DOHH2 (cell line): ENCODE measurements around the gene GTSE1.

Experiments used
- H3F3A ChIP-seq: fragments of 200-600 bp; sonication (generic), shearing (Covaris generic); 2 replicates; pipeline ENCODE4 v1.6.0; 2016; ENCODE audit warnings: antibody characterized with exemption, mild to moderate bottlenecking; ENCODE audit not compliant: control insufficient read depth, insufficient read depth
- H3K27ac ChIP-seq: fragments of 200-600 bp; sonication (generic); 2 replicates; pipeline ENCODE4 v1.5.1; 2014; ENCODE audit warnings: low read depth, mild to moderate bottlenecking, low read length, moderate library complexity
- H3K27me3 ChIP-seq: fragments of 200-600 bp; sonication (generic); 2 replicates; pipeline ENCODE4 v1.6.1; 2014; ENCODE audit warnings: mild to moderate bottlenecking, low read length, mixed read lengths; ENCODE audit not compliant: control insufficient read depth
- H3K36me3 ChIP-seq: fragments of 200-600 bp; sonication (generic); 2 replicates; pipeline ENCODE4 v1.6.1; 2014; ENCODE audit warnings: mild to moderate bottlenecking, low read length, moderate library complexity, mixed read lengths; ENCODE audit not compliant: control insufficient read depth
- H3K4me1 ChIP-seq: fragments of 200-600 bp; sonication (generic); 2 replicates; pipeline ENCODE4 v1.6.1; 2014; ENCODE audit warnings: mild to moderate bottlenecking, low read length, mixed read lengths; ENCODE audit not compliant: control insufficient read depth
- H3K4me2 ChIP-seq: fragments of 200-600 bp; sonication (generic); 2 replicates; pipeline ENCODE4 v1.6.0; 2014; ENCODE audit warnings: mild to moderate bottlenecking, low read length, moderate library complexity
- H3K4me3 ChIP-seq: fragments of 200-600 bp; sonication (generic); 2 replicates; pipeline ENCODE4 v1.5.1; 2014; ENCODE audit warnings: mild to moderate bottlenecking, low read length, mixed read lengths
- H3K79me2 ChIP-seq: fragments of 200-600 bp; sonication (generic); 2 replicates; pipeline ENCODE4 v1.6.1; 2014; ENCODE audit warnings: mild to moderate bottlenecking, low read length, mixed read lengths; ENCODE audit not compliant: control insufficient read depth
- H3K9me2 ChIP-seq: fragments of 200-600 bp; sonication (generic); replicated peaks from 2 replicates; pipeline ENCODE4 v1.6.1; 2014; ENCODE audit warnings: mild to moderate bottlenecking, low read length, mixed read lengths; ENCODE audit not compliant: control insufficient read depth
- H3K9me3 ChIP-seq: fragments of 200-600 bp; sonication (generic); 2 replicates; pipeline ENCODE4 v1.6.1; 2014; ENCODE audit warnings: antibody characterized with exemption, low read length, mixed read lengths; ENCODE audit not compliant: control insufficient read depth, insufficient read depth
- H4K20me1 ChIP-seq: fragments of 200-600 bp; sonication (generic); 2 replicates; pipeline ENCODE4 v1.6.0; 2014; ENCODE audit warnings: low read depth, mild to moderate bottlenecking, antibody characterized with exemption, low read length, moderate library complexity; ENCODE audit not compliant: control insufficient read depth, insufficient read depth
- EZH2phosphoT487 ChIP-seq: fragments of 200-600 bp; sonication (generic); IDR thresholded peaks from 2 replicates; pipeline ENCODE4 v1.6.1; 2017; ENCODE audit warnings: borderline replicate concordance, mild to moderate bottlenecking, antibody characterized with exemption, low read length, moderate library complexity, mixed read lengths
- TF ChIP-seq, protein P1 (sequence below): fragments of 200-600 bp; sonication (generic); IDR thresholded peaks from one replicate; pipeline ENCODE4 v1.5.1; 2014; ENCODE audit warnings: antibody characterized with exemption, mild to moderate bottlenecking, low read depth, low read length; ENCODE audit not compliant: poor library complexity, severe bottlenecking

The GTSE1 gene

DNA sequence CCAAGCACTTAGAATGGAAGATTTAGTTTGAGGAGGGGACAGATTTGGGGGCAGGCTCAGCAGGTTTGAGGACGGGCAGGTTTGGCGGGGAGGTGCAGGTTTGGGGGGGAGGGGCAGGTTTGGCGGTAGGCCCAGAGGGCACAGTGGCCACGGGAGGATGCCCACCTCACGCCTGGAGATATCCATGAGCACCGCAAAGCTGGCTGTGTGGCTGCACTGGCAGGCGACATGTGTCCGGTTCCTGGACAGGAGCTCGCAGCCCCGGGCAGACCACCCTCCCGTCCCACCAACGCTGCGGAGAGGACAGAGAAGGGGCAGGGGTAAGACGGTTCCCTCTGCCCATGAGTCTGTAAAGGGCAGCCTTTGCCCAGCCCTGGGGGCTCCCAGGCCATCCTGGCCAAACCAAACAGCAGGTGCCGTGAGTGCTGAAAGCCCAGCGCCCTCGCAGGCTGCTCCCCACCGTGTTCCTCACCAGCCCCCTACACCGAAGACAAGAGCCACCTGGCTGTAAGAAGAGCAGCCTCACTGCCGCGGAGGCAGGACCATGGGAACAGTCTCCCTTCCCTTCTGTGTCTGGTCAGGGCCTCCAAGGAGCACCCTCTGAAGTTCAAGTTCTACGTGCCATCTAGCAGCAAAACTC is 81.9 kb downstream of the GTSE1 start:
- H3K27ac ChIP-seq, result no peak overlapping the region
- TF ChIP-seq, protein P1, sequence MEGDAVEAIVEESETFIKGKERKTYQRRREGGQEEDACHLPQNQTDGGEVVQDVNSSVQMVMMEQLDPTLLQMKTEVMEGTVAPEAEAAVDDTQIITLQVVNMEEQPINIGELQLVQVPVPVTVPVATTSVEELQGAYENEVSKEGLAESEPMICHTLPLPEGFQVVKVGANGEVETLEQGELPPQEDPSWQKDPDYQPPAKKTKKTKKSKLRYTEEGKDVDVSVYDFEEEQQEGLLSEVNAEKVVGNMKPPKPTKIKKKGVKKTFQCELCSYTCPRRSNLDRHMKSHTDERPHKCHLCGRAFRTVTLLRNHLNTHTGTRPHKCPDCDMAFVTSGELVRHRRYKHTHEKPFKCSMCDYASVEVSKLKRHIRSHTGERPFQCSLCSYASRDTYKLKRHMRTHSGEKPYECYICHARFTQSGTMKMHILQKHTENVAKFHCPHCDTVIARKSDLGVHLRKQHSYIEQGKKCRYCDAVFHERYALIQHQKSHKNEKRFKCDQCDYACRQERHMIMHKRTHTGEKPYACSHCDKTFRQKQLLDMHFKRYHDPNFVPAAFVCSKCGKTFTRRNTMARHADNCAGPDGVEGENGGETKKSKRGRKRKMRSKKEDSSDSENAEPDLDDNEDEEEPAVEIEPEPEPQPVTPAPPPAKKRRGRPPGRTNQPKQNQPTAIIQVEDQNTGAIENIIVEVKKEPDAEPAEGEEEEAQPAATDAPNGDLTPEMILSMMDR, result no peak
- no peak for TF ChIP-seq EZH2phosphoT487
- H3K36me3 ChIP-seq, result no peaks in the 10 kb centered on the region
- H3K4me2 ChIP-seq, result no peak overlapping the region
- peaks cover 8% of the 10 kb centered on the region; the same call in 1 of the 2 replicates for H3K9me3 ChIP-seq
- H3K9me2 ChIP-seq, result no peaks in the 10 kb centered on the region
- no peaks in the 10 kb centered on the region for H3K27me3 ChIP-seq
- H3K79me2 ChIP-seq, result no peaks in the 10 kb centered on the region
- no peaks in the 10 kb centered on the region for H3F3A ChIP-seq
- H4K20me1 ChIP-seq, result no peaks in the 10 kb centered on the region
- no peak overlapping the region for H3K4me3 ChIP-seq
- H3K4me1 ChIP-seq, result no peaks in the 10 kb centered on the region

DNA sequence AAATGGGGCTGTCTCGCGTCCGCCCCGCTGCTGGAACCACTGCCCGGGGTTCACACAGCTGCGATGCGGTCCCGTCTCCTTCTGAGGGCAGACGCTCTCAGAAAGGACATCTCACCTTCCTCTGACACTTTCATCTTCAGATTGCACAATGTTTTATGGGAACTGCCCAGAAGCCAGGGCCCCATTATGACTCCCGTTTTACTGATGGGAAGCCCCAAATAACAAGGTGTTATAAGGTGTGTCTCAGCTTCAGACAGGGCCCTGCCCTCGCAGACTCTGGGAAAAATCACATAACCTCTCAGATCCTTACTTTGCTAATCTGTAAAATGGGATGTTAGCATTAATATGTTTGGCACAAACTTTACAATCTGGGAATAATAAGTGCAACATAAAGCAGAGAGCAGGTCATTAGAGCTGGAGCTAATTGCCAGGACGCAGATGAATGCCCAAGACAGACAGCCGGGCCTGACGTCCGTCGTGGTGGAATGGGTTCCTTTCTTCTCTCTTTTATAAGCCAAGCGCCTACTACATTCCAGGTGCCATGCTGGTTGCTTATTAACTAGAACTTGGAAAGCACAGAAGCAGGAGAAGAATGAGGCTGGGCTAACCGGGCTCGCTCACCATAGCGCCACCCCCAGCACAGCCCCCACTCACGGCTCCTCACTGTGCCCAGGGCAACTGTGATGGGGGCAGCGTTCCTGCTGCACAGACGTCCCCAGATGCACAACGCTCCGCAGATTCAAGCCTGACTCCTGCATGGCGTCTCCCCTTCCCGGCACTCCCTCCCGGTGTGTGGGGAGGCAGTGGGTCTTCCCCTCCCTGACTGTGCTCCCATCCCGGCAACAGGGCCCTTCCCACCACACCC is 82.6 kb downstream of the GTSE1 start:
- Histone ChIP-seq H3K36me3 (no peaks in the 10 kb centered on the region), H4K20me1 (no peaks in the 10 kb centered on the region), H3K79me2 (no peaks in the 10 kb centered on the region), H3K27ac (no peak overlapping the region), H3F3A (no peaks in the 10 kb centered on the region), H3K9me3 (peaks cover 8% of the 10 kb centered on the region; the same call in 1 of the 2 replicates), H3K4me1 (no peaks in the 10 kb centered on the region), H3K27me3 (no peaks in the 10 kb centered on the region), H3K4me3 (no peak overlapping the region), H3K4me2 (no peak overlapping the region), H3K9me2 (no peaks in the 10 kb centered on the region)
- TF ChIP-seq, protein P1, result no peak
- no peak for TF ChIP-seq EZH2phosphoT487

DNA sequence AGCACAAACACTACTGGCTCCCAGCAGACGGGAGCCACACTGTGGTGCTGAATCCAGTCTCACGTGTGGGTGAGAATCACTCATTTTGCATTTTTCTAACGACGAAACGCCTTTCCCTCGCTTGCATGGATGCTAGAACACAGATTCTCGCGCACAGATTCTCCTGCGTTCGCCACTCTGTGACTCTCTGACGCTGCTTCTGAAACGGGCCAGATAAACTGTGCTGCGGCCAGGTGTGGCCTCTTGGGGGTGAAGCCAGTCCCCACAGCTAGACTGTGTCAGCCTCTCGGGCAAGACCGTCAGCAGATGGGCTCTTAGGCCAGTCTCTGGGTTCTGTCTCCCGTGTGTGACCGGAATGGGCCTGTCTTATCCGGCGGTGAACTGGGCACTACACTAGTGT is 83.4 kb downstream of the GTSE1 start:
- no peak overlapping the region for H3K4me2 ChIP-seq
- TF ChIP-seq, protein P1, result no peak
- TF ChIP-seq EZH2phosphoT487, result no peak
- no peaks in the 10 kb centered on the region for H3K36me3 ChIP-seq
- H3K9me3 ChIP-seq, result peaks cover 8% of the 10 kb centered on the region; the same call in 1 of the 2 replicates
- H3K79me2 ChIP-seq, result no peaks in the 10 kb centered on the region
- H3K4me3 ChIP-seq, result no peak overlapping the region
- no peaks in the 10 kb centered on the region for H4K20me1 ChIP-seq
- no peaks in the 10 kb centered on the region for H3K9me2 ChIP-seq
- no peaks in the 10 kb centered on the region for H3K27me3 ChIP-seq
- no peaks in the 10 kb centered on the region for H3K4me1 ChIP-seq
- no peaks in the 10 kb centered on the region for H3F3A ChIP-seq
- H3K27ac ChIP-seq, result no peak overlapping the region
